Hematopoietic multipotent progenitor cell treated with erythropoietin and hydrocortisone succinate and interleukin-3 and kit ligand, for 6 days (in vitro differentiated cells): Measurements from ENCODE around the gene SETBP1.

ENCODE experiments used
- DNase-seq: peaks from one replicate; pipeline ENCODE4 v3.0.0-alpha.2; 2015

The SETBP1 gene

GRCh38 chr18:44680273-44681075, at the start of gene SETBP1:
TSS of gene SETBP1 (plus strand) at chr18:44680888. CDS start at chr18:44701347, 20,459 bp downstream.
- peak; percentile 14 for DNase-seq

GRCh38 chr18:44632469-44633145, 48.1 kb upstream of the SETBP1 start:
- DNase-seq = no peak

GRCh38 chr18:44635546-44635945, 45.1 kb upstream of the SETBP1 start:
- no peak for DNase-seq

GRCh38 chr18:44636241-44636640, 44.4 kb upstream of the SETBP1 start:
- no peak for DNase-seq

DNA sequence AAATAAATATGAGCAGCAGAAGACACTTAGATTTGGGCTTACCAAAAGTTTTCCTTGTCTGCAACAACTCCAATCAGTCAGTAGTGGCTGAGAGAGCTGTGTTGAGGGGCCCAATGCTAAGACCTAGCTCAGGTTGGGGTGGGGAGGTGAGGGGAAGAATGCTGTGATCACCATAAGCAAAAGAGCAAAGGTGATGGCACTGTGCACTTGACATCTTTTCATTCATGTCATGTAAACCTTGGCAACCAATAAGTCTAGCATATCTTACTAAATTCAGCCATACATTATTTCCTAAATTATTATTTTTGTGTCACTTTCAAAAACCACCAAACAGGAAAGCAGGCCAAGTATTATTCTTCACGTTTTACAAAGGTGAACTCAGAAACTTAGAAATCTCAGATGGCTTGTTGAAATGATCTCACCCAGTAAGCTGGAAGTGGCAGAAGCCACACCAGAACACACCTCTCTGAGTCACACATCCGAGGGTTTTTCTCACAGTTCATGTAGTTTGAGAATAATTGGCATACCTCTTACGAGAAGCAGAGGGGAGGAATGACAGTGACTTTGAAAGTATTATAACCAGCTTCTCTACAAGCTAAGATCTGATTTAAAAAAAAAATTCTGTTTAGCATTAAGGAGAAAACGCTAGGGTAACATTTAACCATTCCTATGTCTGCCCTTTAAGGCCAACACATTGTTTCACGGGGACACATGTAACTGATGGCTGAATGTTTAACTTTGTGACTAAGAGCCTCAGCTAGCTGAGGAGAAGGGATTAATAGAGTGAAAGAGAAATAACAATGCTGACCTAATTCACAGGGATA, 43.3 kb upstream of the SETBP1 start:
- no peak for DNase-seq

DNA sequence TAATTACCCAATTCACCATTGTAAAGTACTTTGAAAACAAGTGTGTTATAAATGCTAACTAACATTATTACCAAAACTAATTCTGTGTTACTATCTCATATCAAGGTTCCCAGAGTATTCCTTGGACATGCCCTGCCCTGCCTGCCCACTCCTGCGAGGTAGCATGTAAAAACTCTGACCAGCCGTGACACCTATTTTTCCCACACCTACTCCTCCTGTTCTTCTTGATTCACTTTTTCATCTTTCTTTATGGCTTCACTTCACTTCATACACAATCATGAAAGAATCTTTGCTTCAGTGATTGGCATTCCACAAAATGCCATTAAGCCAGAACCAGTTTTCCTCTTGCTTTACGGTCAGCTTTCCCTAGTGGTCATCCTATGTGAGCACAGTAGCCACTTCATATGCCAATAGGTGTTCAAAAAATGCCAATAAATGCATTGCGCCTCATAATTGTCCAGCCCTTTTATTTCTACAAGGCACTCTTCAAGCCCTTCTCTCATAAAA, 42.6 kb upstream of the SETBP1 start:
- no peak for DNase-seq

DNA sequence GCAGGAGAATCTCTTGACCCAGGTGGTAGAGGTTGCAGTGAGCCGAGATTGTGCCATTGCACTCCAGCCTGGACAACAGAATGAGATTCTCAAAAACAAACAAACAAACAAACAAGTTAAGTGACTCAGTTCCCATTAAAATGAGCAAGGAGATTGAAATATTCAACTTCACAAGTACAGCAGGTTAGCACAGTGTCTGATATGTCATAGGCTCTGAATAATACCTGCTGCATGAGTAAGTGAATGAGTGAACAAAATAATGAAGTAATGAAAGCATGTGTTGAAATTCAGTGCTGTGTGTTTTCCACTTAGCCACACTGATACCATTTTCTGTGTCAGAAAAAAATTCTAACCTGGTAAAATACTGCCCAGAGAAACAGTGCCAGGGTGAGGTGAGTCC, 41.9 kb upstream of the SETBP1 start:
- DNase-seq = no peak

GRCh38 chr18:44643004-44643403, 37.7 kb upstream of the SETBP1 start:
- no peak for DNase-seq

DNA sequence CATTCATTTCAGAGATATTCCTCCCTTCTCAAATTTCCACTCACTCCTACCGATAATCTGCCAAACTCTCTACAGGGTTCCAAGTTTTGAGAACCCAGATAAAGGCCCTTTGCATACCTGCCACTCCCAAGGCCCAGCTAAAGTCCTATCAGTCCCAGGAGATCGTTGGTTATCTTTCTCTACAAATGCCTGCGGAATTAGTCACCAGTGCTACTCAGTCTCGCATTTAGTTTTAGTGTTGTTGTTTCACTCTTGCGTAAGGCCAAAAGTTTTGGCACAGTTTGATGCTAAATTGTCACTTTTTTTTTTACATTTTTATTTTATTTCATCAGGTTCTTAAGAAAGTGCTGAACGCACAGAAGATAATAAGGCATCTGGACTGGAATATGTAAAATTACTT, 29.2 kb upstream of the SETBP1 start:
- DNase-seq = no peak

DNA sequence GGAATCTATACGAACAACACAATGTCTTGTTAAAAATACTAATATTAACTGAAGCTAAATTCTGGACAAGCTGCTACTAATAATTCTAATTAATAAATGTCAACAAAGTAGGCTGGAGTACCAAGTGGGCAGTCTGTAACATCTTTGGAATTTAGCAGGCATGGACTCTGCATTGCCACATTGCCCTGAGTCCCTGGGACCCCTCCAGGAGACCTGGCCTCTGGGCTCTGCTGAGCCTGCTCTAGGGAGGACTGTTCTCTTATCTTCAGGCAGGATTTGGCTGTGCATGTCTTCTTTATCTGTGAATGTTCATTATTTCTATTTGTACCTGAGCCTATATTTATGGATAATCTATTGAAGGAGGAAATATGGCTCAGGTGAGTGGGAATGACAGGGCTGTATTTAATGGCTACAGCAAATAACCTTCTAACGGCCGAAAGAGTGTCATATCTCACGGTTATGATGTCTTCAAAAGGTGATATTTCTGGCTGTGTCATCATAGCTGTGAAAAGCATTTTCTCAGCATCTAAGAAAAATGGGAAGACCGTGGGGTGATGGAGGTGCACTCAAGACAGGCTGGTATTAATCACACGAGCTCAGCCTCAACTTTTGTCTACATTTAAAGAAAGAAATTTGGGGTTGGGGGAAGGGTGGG, 28.6 kb upstream of the SETBP1 start:
- no peak for DNase-seq

- no peak for DNase-seq
These were observed 28.0 kb upstream of the SETBP1 start for GRCh38 chr18:44652722-44653121.

DNA sequence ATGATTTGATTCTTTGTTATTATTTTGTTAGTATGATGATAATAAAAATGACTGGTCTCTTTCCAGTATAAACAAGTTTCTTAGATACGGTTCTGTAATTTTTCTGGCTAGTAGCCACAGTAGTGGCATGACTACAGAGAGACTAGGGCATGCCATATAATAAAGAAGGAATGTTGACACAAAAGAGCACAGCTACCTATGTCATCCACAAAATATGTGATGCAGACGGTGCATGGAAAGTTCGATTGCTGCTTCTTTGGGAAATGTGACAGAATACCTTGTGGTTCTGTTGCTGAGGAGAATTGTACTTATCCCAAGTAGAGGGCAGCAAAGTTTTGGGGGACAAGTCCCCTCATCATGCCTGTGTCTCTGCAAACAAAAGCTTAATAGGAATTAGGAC, 26.1 kb upstream of the SETBP1 start:
- DNase-seq = no peak

DNA sequence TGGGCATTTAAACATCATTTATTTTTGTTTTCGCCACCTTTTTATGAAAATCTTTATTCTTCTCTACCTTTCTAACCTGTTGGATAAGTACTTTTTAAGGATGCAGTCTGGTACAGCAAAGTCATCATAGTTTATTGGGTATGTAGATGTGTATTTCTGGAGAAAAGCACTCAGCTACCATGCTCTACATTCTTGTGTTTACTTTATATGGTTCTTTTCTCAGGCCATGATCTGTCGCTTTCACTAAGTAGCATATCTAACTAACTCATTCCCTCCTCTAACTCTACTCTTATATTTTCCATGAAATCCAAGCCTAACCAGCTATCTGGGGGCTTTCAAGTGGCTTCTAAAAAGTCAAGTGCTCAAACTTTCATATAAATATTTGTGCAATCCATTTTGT, 25.3 kb upstream of the SETBP1 start:
- no peak for DNase-seq

- no peak for DNase-seq
These were observed 20.9 kb upstream of the SETBP1 start for GRCh38 chr18:44659771-44660170.

GRCh38 chr18:44668270-44668975, 12.3 kb upstream of the SETBP1 start:
- DNase-seq = peak; percentile 4

DNA sequence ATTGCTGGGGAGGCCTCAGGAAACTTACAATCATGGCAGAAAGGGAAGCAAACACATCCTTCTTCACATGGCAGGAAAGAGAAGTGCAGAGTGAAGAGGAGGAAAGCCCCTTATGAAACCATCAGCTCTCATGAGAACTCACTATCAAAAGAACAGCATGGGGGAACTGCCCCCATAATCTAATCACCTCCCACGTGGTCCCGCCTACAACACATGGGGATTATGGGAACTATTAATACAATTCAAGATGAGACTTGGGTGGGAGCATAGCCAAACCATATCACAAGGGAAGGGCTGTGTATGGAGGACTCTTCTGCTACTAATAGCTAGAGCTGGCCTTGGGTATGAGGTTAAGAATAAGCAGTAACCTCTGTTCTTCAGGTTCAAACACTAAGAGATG, 8.8 kb upstream of the SETBP1 start:
- DNase-seq = no peak

DNA sequence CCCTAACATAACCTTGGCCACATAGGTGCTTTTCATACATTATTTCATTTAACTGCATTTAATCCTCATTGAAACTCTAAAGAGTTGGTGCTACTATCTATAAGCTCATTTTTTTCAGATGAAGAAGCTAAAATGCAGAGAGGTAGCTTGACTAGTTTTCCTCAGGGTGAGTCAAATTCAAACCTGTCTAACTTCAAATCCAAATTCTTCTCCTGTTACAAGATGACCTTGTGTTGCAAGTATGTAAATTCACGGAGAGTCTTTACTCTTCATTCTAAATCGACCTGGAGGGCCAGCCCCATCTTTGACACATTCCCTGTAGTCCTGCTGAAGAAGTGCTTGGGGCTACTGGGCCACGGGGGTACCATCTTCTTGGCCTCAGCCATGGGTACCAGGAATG, 8.2 kb upstream of the SETBP1 start:
- no peak for DNase-seq

- no peak for DNase-seq
These were observed 7.3 kb upstream of the SETBP1 start for GRCh38 chr18:44673256-44673880.

GRCh38 chr18:44677933-44678332, 2.8 kb upstream of the SETBP1 start:
- no peak for DNase-seq

DNA sequence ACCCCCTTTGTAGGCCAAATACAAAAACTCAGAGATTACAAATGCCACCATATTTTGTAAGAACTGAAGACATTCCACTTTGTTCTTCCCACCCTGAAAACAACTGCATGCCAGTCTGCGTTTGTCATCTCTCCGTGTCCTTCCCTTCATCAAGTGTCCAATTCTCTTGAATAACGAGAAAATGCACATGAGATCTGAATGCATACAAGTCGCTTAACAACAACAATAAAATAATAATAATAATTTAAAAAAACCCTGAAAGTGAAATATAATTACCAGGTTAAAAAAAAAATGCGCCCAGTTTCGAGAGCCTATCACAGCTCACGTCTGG, 2.0 kb upstream of the SETBP1 start:
- DNase-seq = no peak

DNA sequence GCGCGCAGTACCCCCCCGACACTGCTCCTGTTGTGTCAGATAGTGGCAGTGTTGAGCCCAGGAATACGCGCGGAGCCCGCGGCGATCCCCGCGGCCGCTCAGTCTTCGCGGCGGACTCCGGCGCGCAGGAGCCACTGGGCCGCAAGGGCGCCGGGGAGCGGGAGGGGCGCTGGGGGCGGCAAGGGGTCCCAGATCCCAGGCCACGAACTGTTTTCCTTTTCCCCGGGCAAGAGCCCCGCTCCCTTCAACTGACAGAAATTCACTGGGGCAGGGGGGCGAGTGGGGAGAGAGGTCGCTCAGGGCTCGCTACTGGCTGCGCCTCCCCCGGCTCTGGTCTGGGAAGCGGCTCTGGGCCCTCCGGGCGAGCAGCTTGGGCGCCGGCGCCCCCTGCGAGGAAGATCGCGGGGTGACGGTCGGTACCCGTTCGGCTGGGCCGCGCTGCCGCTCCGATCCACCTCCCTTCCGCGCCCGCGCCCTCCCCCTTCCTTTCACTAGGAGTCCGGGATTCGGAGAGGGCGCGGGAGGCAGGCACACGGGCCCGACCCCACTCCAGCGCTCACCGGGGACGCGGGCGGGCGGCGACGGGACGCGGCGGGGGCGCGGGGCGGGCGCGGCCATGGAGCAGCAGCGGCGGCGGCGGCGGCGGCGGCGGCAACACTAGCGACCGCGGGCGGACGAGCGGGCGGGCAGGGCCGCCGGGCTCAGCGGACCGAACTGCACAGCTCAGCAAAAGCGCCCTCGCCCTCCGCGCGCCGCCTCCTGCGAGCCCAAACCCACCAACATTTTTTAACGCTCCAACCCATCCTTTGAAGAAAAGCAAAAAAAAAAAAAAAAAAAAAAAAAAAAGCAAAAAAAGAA, 1.4 kb upstream of the SETBP1 start:
- peak; percentile 88 for DNase-seq
